Right lobe of liver (tissue), 4 donors: ENCODE data around the gene FCRLB.

Source experiments
- CTCF ChIP-seq, 4 donors: fragments of 200-600 bp in 3 of 4; fragments of 450-650 bp in 1 of 4; IDR thresholded peaks; one replicate each; pipeline versions ENCODE4 v1.5.1 to v1.8.0; 2016 to 2022; ENCODE audit warnings: antibody characterized with exemption in 4 of 4, mild to moderate bottlenecking in 2 of 4
- POLR2A ChIP-seq: fragments of 450-650 bp; IDR thresholded peaks from one replicate; pipeline ENCODE4 v1.6.1; 2017; ENCODE audit warnings: antibody characterized with exemption, mild to moderate bottlenecking
- donor health status: DM: no; HTN: no; CAD: no.
- donor health status: DM: no; HTN: no; CAD: no.
- donor health status: DM: no; HTN: yes; CAD: no.

- TF ChIP-seq POLR2A (no peak), CTCF (IDR thresholded peaks at IDR 0.05) (no peak)
Measured at GRCh38 chr1:161777261-161777660, 55.9 kb downstream of the FCRLB start.
